ENCODE results near the gene ADAM19. TPM values are rescaled to one million over a fixed set of nuclear protein-coding genes. Genes with fewer than 3 reads are reported as not detected.

ADAM19 gene
- polyA plus RNA-seq, 1 of the 3 experiments (the other 2 are of a cell fraction): 46.9 TPM

DNA sequence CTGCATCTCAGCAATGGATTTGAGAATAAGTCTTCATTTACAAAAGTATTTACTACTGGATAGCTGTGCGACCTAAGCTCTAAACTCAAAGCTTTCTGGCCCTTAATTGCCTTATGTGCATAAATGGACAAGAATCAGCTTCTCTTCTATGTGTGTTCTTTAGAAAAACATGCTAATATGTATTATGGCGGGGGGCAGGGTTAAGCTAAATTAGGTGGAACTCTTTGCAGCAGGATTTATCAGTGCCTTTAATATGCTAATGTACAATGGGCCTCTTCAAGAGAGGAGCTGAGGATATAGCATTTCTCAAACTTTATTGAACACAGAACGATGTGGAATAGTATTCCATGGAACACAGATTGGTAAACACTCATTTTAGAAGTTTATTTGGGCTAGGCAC, 125.6 kb downstream of the ADAM19 start:
- no peaks in the 10 kb centered on the region for H3K36me3 ChIP-seq (replicated peaks in 1 of 2; ENCODE audit: control insufficient read depth in 1 of 2, insufficient read depth in 2 of 2, low read length in 1 of 2)
- peaks cover 0 to 9% of the 10 kb centered on the region in 2 experiments; a peak in 1 of 4 replicates for H3K4me1 ChIP-seq (ENCODE audit: control insufficient read depth in 1 of 2, insufficient read depth in 2 of 2, low read depth in 1 of 2, low read length in 1 of 2)
- H3K9me3 ChIP-seq: no peaks in the 10 kb centered on the region
- H3K4me2 ChIP-seq: no peak overlapping the region
- H3F3A ChIP-seq (replicated peaks; ENCODE audit: insufficient read depth): no peaks in the 10 kb centered on the region
- no peak for DNase-seq
- no peak overlapping the region for H3K4me3 ChIP-seq (ENCODE audit: low read depth in 2 of 2, low read length in 1 of 2)
- 87% methylated on average over 3 of the region's 3 CpGs for WGBS (ENCODE audit: low lambda C conversion rate)
- CTCF ChIA-PET: interaction anchor here (0.8 to 2.4 kb wide), 4 partner anchors 12 to 122 kb away, joined by 3 to 13 read pairs (median 4); no protein-coding TSS in a partner anchor
- no peaks in the 10 kb centered on the region for H3K27me3 ChIP-seq (ENCODE audit: insufficient read depth)
- TF ChIP-seq NFIC (IDR thresholded peaks at IDR 0.05; ENCODE audit: borderline replicate concordance) (no peak), NRF1 (IDR thresholded peaks at IDR 0.05; ENCODE audit: low read depth, low read length) (no peak), FOXM1 (IDR thresholded peaks at IDR 0.05; ENCODE audit: low read depth) (no peak), ELF1 (IDR thresholded peaks at IDR 0.05) (no peak), TAF1 (IDR thresholded peaks at IDR 0.05; ENCODE audit: borderline replicate concordance, low read depth, low read length) (no peak), RAD21 (IDR thresholded peaks at IDR 0.05; ENCODE audit: low read length) (no peak), GATA2 (CRISPR knock-in tag; IDR thresholded peaks at IDR 0.05) (no peak), POLR2AphosphoS5 (IDR thresholded peaks at IDR 0.05; ENCODE audit: low read depth, low read length) (no peak), JUND (IDR thresholded peaks at IDR 0.05) (no peak), RFX5 (IDR thresholded peaks at IDR 0.05; ENCODE audit: low read length) (no peak)
- TF ChIP-seq, protein P1, sequence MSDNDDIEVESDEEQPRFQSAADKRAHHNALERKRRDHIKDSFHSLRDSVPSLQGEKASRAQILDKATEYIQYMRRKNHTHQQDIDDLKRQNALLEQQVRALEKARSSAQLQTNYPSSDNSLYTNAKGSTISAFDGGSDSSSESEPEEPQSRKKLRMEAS (IDR thresholded peaks at IDR 0.05; ENCODE audit: low read depth): no peak
- TF ChIP-seq, protein P2, sequence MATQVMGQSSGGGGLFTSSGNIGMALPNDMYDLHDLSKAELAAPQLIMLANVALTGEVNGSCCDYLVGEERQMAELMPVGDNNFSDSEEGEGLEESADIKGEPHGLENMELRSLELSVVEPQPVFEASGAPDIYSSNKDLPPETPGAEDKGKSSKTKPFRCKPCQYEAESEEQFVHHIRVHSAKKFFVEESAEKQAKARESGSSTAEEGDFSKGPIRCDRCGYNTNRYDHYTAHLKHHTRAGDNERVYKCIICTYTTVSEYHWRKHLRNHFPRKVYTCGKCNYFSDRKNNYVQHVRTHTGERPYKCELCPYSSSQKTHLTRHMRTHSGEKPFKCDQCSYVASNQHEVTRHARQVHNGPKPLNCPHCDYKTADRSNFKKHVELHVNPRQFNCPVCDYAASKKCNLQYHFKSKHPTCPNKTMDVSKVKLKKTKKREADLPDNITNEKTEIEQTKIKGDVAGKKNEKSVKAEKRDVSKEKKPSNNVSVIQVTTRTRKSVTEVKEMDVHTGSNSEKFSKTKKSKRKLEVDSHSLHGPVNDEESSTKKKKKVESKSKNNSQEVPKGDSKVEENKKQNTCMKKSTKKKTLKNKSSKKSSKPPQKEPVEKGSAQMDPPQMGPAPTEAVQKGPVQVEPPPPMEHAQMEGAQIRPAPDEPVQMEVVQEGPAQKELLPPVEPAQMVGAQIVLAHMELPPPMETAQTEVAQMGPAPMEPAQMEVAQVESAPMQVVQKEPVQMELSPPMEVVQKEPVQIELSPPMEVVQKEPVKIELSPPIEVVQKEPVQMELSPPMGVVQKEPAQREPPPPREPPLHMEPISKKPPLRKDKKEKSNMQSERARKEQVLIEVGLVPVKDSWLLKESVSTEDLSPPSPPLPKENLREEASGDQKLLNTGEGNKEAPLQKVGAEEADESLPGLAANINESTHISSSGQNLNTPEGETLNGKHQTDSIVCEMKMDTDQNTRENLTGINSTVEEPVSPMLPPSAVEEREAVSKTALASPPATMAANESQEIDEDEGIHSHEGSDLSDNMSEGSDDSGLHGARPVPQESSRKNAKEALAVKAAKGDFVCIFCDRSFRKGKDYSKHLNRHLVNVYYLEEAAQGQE (IDR thresholded peaks at IDR 0.05; ENCODE audit: low read depth, low read length): no peak
- TF ChIP-seq, protein P3, sequence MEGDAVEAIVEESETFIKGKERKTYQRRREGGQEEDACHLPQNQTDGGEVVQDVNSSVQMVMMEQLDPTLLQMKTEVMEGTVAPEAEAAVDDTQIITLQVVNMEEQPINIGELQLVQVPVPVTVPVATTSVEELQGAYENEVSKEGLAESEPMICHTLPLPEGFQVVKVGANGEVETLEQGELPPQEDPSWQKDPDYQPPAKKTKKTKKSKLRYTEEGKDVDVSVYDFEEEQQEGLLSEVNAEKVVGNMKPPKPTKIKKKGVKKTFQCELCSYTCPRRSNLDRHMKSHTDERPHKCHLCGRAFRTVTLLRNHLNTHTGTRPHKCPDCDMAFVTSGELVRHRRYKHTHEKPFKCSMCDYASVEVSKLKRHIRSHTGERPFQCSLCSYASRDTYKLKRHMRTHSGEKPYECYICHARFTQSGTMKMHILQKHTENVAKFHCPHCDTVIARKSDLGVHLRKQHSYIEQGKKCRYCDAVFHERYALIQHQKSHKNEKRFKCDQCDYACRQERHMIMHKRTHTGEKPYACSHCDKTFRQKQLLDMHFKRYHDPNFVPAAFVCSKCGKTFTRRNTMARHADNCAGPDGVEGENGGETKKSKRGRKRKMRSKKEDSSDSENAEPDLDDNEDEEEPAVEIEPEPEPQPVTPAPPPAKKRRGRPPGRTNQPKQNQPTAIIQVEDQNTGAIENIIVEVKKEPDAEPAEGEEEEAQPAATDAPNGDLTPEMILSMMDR (IDR thresholded peaks at IDR 0.05): no peak
- no peaks in the 10 kb centered on the region for H4K20me1 ChIP-seq (ENCODE audit: insufficient read depth)
- no peak overlapping the region for H3K9ac ChIP-seq
- H3K9me2 ChIP-seq: no peaks in the 10 kb centered on the region
- H3K27ac ChIP-seq (ENCODE audit: low read depth in 2 of 2, low read length in 1 of 2): peak overlapping the region in 1 of 2 experiments; percentile 56; a peak in 1 of 4 replicates
- POLR2A ChIA-PET: no interaction called here
- H3K79me2 ChIP-seq (ENCODE audit: insufficient read depth): no peaks in the 10 kb centered on the region
- H2AFZ ChIP-seq (ENCODE audit: low read depth): no peak overlapping the region

All from SK-N-SH (cell line).